HCT116 (cell line): ENCODE data around the gene SMOC1. TPM values are rescaled to one million over a fixed set of nuclear protein-coding genes. Genes with fewer than 3 reads are reported as not detected.

Source experiments
- ATAC-seq: fragments of 200-7000 bp; cut with Tn5 transposase; 2 replicates; pipeline ENCODE4 v1.9.1; 2020; ENCODE audit warnings: mild to moderate bottlenecking, moderate library complexity
- BruUV-seq: library from RNA; stranded (reverse); fragments of 400-500 nt; replicated peaks from 2 replicates; lab custom pipeline; 2021; lab: Mats Ljungman, UMichigan
- CTCF ChIA-PET: fragments of 300-600 bp; sonication (Branson Sonifier 250); formaldehyde crosslinking; loops from one replicate; lab custom pipeline; 2021; ENCODE audit warnings: antibody characterized with exemption; lab: Charles Lee
- POLR2A ChIA-PET: fragments of 300-600, 350-600 bp; sonication (Branson Sonifier 250); formaldehyde crosslinking; loops from one replicate; lab custom pipeline; 2021; ENCODE audit warnings: antibody characterized with exemption; lab: Charles Lee
- RAD21 ChIA-PET, 2 experiments: fragments of 300-600 bp; sonication (Branson Sonifier 250); formaldehyde crosslinking; loops; one replicate each; lab custom pipeline; 2023; ENCODE audit warnings: low total read pairs in 2 of 2; ENCODE audit not compliant: uncharacterized antibody in 2 of 2, unreplicated experiment in 2 of 2, low non-redundant PET in 1 of 2; lab: Charles Lee
- DNase-seq: peaks from one replicate; pipeline ENCODE4 v3.0.0-alpha.2; 2010; ENCODE audit warnings: low read depth, low spot score
- H2AFZ ChIP-seq: fragments of 200-600 bp; shearing (Covaris generic), sonication (generic); 2 replicates; pipeline ENCODE4 v1.6.1; 2017; ENCODE audit warnings: low read depth, mixed run types, mixed read lengths, antibody characterized with exemption, low read length; ENCODE audit not compliant: poor library complexity, severe bottlenecking
- H3K27ac ChIP-seq: 2 replicates; pipeline ENCODE4 v1.5.1; 2012; ENCODE audit warnings: low read depth, low read length
- H3K27me3 ChIP-seq: fragments of 200-600 bp; sonication (generic); 2 replicates; pipeline ENCODE4 v1.6.1; 2016; ENCODE audit warnings: mixed run types, low read length, mixed read lengths; ENCODE audit not compliant: insufficient read depth
- H3K36me3 ChIP-seq, 2 experiments: fragments of 200-500 bp in 1 of 2; fragments of 200-600 bp in 1 of 2; sonication (Bioruptor generic) in 1 of 2; sonication (generic) in 1 of 2; 2 replicates each; pipeline versions ENCODE4 v1.5.1 to v1.6.1; 2014 to 2016; ENCODE audit warnings: low read length in 2 of 2, inconsistent platforms in 1 of 2, mixed read lengths in 1 of 2, mixed run types in 1 of 2; ENCODE audit not compliant: insufficient read depth in 2 of 2, control insufficient read depth in 1 of 2
- H3K4me1 ChIP-seq, 2 experiments: fragments of 200-600 bp in 1 of 2; sonication (generic) in 1 of 2; 2 replicates each; pipeline versions ENCODE4 v1.5.1 to v1.6.1; 2012 to 2017; ENCODE audit warnings: low read length in 2 of 2, inconsistent platforms in 1 of 2, mild to moderate bottlenecking in 1 of 2, mixed read lengths in 1 of 2, mixed run types in 1 of 2, moderate library complexity in 1 of 2; ENCODE audit not compliant: insufficient read depth in 2 of 2, control insufficient read depth in 1 of 2
- H3K4me2 ChIP-seq: fragments of 200-600 bp; sonication (generic); 2 replicates; pipeline ENCODE4 v1.6.1; 2017; ENCODE audit warnings: mixed run types, low read length, mixed read lengths
- H3K4me3 ChIP-seq, 2 experiments: fragments of 200-600 bp in 1 of 2; sonication (generic) in 1 of 2; replicated peaks in 1 of 2; 2 replicates each; pipeline ENCODE4 v1.5.1; 2011 to 2016; ENCODE audit warnings: low read length in 2 of 2, control low read depth in 1 of 2, low read depth in 1 of 2, mild to moderate bottlenecking in 1 of 2, mixed read lengths in 1 of 2, mixed run types in 1 of 2
- H3K79me2 ChIP-seq: fragments of 200-600 bp; sonication (generic); 2 replicates; pipeline ENCODE4 v1.6.1; 2017; ENCODE audit warnings: mild to moderate bottlenecking, mixed run types, low read length, moderate library complexity, mixed read lengths; ENCODE audit not compliant: insufficient read depth
- H3K9ac ChIP-seq: fragments of 200-600 bp; sonication (generic); 2 replicates; pipeline ENCODE4 v1.6.1; 2016; ENCODE audit warnings: low read length, mixed read lengths
- H3K9me2 ChIP-seq: fragments of 200-600 bp; sonication (generic), shearing (Covaris generic); 2 replicates; pipeline ENCODE4 v1.6.1; 2017; ENCODE audit warnings: mixed run types, mild to moderate bottlenecking, moderate library complexity; ENCODE audit not compliant: insufficient read depth
- H3K9me3 ChIP-seq, 2 experiments: fragments of 200-500 bp in 1 of 2; fragments of 200-600 bp in 1 of 2; sonication (Bioruptor generic) in 1 of 2; sonication (generic) in 1 of 2; 2 replicates each; pipeline ENCODE4 v1.6.1; 2014 to 2017; ENCODE audit warnings: low read length in 2 of 2, mixed read lengths in 2 of 2, inconsistent platforms in 1 of 2, low read depth in 1 of 2, mild to moderate bottlenecking in 1 of 2, mixed run types in 1 of 2, moderate library complexity in 1 of 2; ENCODE audit not compliant: control insufficient read depth in 1 of 2, insufficient read depth in 1 of 2
- H4K20me1 ChIP-seq: fragments of 200-600 bp; sonication (generic), shearing (Covaris generic); 2 replicates; pipeline ENCODE4 v1.6.1; 2017; ENCODE audit warnings: mixed run types, mild to moderate bottlenecking, moderate library complexity; ENCODE audit not compliant: insufficient read depth
- CBX3 ChIP-seq: IDR thresholded peaks from 2 replicates; pipeline ENCODE4 v1.6.1; 2012; ENCODE audit warnings: low read depth
- CEBPB ChIP-seq: IDR thresholded peaks from 2 replicates; pipeline ENCODE4 v1.6.1; 2012; ENCODE audit warnings: low read depth
- EGR1 ChIP-seq: IDR thresholded peaks from 2 replicates; pipeline ENCODE4 v1.6.1; 2012; ENCODE audit warnings: low read depth
- EZH2phosphoT487 ChIP-seq: fragments of 200-600 bp; IDR thresholded peaks from 2 replicates; pipeline ENCODE4 v1.6.1; 2018; ENCODE audit warnings: antibody characterized with exemption, borderline replicate concordance
- JUND ChIP-seq: IDR thresholded peaks from 2 replicates; pipeline ENCODE4 v1.6.1; 2012
- POLR2A ChIP-seq: IDR thresholded peaks from 2 replicates; pipeline ENCODE4 v1.7.0; 2011; ENCODE audit warnings: borderline replicate concordance; ENCODE audit not compliant: insufficient read depth, insufficient read length; ENCODE audit errors: extremely low read depth
- POLR2AphosphoS5 ChIP-seq: IDR thresholded peaks from 2 replicates; pipeline ENCODE4 v1.6.1; 2011; ENCODE audit warnings: mild to moderate bottlenecking, low read depth, low read length, moderate library complexity
- RAD21 ChIP-seq: IDR thresholded peaks from 2 replicates; pipeline ENCODE4 v1.6.1; 2012; ENCODE audit warnings: low read depth, mild to moderate bottlenecking
- SIN3A ChIP-seq: IDR thresholded peaks from 2 replicates; pipeline ENCODE4 v1.6.1; 2012; ENCODE audit warnings: low read depth
- SP1 ChIP-seq: IDR thresholded peaks from 2 replicates; pipeline ENCODE4 v1.6.1; 2012; ENCODE audit warnings: low read depth
- TCF7L2 ChIP-seq: IDR thresholded peaks from 2 replicates; pipeline ENCODE4 v1.7.0; 2011; ENCODE audit warnings: borderline replicate concordance, inconsistent platforms; ENCODE audit not compliant: insufficient read depth, insufficient read length; ENCODE audit errors: extremely low read depth
- ZFX ChIP-seq: fragments of 450-650 bp; IDR thresholded peaks from 2 replicates; pipeline ENCODE4 v1.6.1; 2017
- ZNF274 ChIP-seq: fragments of 200-500 bp; sonication (Bioruptor generic); IDR thresholded peaks from 2 replicates; pipeline ENCODE4 v1.6.1; 2014; ENCODE audit warnings: mild to moderate bottlenecking, low read depth, low read length, inconsistent platforms
- intact Hi-C: fragments of 100-400 bp; cut with micrococcal nuclease; formaldehyde crosslinking; loops from 2 replicates; pipeline ENCODE4 v1.10.0; 2022
- total RNA-seq: library from RNA; stranded (reverse); gene quantifications from one replicate; pipeline ENCODE4 v1.2.1, GENCODE V29; 2021; ENCODE audit not compliant: unreplicated experiment
- TF ChIP-seq, protein P1 (sequence below): IDR thresholded peaks from 2 replicates; pipeline ENCODE4 v1.6.1; 2012; ENCODE audit warnings: low read depth
- TF ChIP-seq, protein P2 (sequence below): IDR thresholded peaks from 2 replicates; pipeline ENCODE4 v1.6.1; 2011; ENCODE audit warnings: mild to moderate bottlenecking, low read length, moderate library complexity; ENCODE audit not compliant: insufficient replicate concordance; ENCODE audit errors: extremely low read depth
- TF ChIP-seq, protein P3 (sequence below), 3 experiments: fragments of 200-600 bp in 1 of 3; sonication (generic) in 1 of 3; IDR thresholded peaks in 2 of 3; conservative IDR thresholded peaks in 1 of 3; 2 replicates each; pipeline ENCODE4 v1.5.1; 2012 to 2017; ENCODE audit warnings: low read depth in 2 of 3, low read length in 2 of 3, antibody characterized with exemption in 1 of 3, borderline replicate concordance in 1 of 3, control low read depth in 1 of 3, mild to moderate bottlenecking in 1 of 3, mixed read lengths in 1 of 3, mixed run types in 1 of 3, moderate library complexity in 1 of 3; ENCODE audit not compliant: insufficient read depth in 1 of 3
- TF ChIP-seq, protein P4 (sequence below): IDR thresholded peaks from 2 replicates; pipeline ENCODE4 v1.6.1; 2012

Gene SMOC1
- total RNA-seq, 1 experiment from 2014 or later: not detected

DNA sequence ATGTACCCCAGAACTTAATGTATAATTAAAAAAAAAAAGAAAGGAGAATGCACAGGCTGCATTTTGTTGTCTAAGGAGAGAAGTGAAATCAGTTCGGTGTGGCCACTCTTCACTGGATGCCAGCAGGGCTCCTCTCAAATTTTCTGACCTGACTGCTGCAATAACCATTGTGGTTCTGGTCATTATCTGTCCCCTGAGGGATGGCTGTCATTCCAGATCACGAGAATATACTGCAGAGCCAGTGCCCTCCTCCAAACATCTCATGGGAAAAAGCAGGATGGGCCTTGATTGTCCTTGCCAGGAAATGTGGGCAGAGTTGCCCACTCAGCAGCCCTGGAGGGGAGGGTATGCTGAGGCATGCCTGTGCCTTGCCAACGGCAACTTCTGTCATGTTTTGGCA lies 170.4 kb downstream of the SMOC1 start:
- no peak for DNase-seq
- CTCF ChIA-PET: no interaction called here
- TF ChIP-seq ZNF274 (no peak), JUND (no peak), CBX3 (no peak), EGR1 (no peak), CEBPB (no peak), POLR2AphosphoS5 (no peak), POLR2A (no peak), RAD21 (no peak), TCF7L2 (no peak), ZFX (no peak), EZH2phosphoT487 (no peak), SIN3A (no peak), SP1 (no peak)
- TF ChIP-seq, protein P1, sequence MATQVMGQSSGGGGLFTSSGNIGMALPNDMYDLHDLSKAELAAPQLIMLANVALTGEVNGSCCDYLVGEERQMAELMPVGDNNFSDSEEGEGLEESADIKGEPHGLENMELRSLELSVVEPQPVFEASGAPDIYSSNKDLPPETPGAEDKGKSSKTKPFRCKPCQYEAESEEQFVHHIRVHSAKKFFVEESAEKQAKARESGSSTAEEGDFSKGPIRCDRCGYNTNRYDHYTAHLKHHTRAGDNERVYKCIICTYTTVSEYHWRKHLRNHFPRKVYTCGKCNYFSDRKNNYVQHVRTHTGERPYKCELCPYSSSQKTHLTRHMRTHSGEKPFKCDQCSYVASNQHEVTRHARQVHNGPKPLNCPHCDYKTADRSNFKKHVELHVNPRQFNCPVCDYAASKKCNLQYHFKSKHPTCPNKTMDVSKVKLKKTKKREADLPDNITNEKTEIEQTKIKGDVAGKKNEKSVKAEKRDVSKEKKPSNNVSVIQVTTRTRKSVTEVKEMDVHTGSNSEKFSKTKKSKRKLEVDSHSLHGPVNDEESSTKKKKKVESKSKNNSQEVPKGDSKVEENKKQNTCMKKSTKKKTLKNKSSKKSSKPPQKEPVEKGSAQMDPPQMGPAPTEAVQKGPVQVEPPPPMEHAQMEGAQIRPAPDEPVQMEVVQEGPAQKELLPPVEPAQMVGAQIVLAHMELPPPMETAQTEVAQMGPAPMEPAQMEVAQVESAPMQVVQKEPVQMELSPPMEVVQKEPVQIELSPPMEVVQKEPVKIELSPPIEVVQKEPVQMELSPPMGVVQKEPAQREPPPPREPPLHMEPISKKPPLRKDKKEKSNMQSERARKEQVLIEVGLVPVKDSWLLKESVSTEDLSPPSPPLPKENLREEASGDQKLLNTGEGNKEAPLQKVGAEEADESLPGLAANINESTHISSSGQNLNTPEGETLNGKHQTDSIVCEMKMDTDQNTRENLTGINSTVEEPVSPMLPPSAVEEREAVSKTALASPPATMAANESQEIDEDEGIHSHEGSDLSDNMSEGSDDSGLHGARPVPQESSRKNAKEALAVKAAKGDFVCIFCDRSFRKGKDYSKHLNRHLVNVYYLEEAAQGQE: no peak
- TF ChIP-seq, protein P2, sequence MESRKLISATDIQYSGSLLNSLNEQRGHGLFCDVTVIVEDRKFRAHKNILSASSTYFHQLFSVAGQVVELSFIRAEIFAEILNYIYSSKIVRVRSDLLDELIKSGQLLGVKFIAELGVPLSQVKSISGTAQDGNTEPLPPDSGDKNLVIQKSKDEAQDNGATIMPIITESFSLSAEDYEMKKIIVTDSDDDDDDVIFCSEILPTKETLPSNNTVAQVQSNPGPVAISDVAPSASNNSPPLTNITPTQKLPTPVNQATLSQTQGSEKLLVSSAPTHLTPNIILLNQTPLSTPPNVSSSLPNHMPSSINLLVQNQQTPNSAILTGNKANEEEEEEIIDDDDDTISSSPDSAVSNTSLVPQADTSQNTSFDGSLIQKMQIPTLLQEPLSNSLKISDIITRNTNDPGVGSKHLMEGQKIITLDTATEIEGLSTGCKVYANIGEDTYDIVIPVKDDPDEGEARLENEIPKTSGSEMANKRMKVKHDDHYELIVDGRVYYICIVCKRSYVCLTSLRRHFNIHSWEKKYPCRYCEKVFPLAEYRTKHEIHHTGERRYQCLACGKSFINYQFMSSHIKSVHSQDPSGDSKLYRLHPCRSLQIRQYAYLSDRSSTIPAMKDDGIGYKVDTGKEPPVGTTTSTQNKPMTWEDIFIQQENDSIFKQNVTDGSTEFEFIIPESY: no peak
- TF ChIP-seq, protein P3, sequence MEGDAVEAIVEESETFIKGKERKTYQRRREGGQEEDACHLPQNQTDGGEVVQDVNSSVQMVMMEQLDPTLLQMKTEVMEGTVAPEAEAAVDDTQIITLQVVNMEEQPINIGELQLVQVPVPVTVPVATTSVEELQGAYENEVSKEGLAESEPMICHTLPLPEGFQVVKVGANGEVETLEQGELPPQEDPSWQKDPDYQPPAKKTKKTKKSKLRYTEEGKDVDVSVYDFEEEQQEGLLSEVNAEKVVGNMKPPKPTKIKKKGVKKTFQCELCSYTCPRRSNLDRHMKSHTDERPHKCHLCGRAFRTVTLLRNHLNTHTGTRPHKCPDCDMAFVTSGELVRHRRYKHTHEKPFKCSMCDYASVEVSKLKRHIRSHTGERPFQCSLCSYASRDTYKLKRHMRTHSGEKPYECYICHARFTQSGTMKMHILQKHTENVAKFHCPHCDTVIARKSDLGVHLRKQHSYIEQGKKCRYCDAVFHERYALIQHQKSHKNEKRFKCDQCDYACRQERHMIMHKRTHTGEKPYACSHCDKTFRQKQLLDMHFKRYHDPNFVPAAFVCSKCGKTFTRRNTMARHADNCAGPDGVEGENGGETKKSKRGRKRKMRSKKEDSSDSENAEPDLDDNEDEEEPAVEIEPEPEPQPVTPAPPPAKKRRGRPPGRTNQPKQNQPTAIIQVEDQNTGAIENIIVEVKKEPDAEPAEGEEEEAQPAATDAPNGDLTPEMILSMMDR (IDR thresholded peaks at IDR 0.05 in 2 of 3, conservative IDR thresholded peaks at IDR 0.05 in 1 of 3; ENCODE audit: borderline replicate concordance in 1 of 3, insufficient read depth in 1 of 3, low read depth in 2 of 3, low read length in 2 of 3): no peak
- TF ChIP-seq, protein P4, sequence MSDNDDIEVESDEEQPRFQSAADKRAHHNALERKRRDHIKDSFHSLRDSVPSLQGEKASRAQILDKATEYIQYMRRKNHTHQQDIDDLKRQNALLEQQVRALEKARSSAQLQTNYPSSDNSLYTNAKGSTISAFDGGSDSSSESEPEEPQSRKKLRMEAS: no peak
- Histone ChIP-seq H3K36me3 (no peaks in the 10 kb centered on the region), H3K27ac (no peak overlapping the region), H4K20me1 (no peaks in the 10 kb centered on the region), H3K4me1 (peaks cover 0 to 7% of the 10 kb centered on the region in 2 experiments; a peak in 1 of 4 replicates), H2AFZ (no peak overlapping the region), H3K4me2 (no peak overlapping the region), H3K9ac (no peak overlapping the region), H3K4me3 (no peak overlapping the region), H3K9me2 (no peaks in the 10 kb centered on the region), H3K9me3 (no peaks in the 10 kb centered on the region), H3K79me2 (no peaks in the 10 kb centered on the region), H3K27me3 (0 out of 2 replicates have a peak, but pooled peaks cover under 1% of the 10 kb centered on the region)
- intact Hi-C loops: no loop called here
- RAD21 ChIA-PET: no interaction called here
- BruUV-seq: no TSS peak
- POLR2A ChIA-PET: no interaction called here
- no peak for ATAC-seq
